ENCODE data around the gene MICALL2. TPM values are rescaled to one million over a fixed set of nuclear protein-coding genes. Genes with fewer than 3 reads are reported as not detected.

MICALL2 gene
- total RNA-seq, 1 donor from 2014 or later: 8.3 TPM

DNA sequence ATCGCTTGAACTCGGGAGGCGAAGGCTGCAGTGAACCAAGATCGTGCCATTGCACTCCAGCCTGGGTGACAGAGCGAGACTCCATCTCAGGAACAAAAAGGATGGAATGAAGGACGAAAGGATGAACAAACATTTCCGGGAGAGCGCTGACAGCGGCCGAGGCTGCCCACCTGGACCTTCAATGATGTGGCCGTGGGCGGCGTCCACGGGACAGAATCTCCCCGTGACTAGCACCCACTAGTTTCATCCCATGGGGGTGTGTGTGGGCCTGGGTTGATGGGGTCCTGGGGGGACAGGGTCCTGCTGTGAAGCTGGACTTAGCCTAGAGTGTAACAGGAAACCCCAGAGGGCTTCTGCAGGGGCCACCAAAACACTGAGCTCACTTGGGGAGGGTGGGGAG lies 32.8 kb downstream of the MICALL2 start:
- H3K9me3 ChIP-seq (replicated peaks): no peaks in the 10 kb centered on the region
- TF ChIP-seq, protein P1, sequence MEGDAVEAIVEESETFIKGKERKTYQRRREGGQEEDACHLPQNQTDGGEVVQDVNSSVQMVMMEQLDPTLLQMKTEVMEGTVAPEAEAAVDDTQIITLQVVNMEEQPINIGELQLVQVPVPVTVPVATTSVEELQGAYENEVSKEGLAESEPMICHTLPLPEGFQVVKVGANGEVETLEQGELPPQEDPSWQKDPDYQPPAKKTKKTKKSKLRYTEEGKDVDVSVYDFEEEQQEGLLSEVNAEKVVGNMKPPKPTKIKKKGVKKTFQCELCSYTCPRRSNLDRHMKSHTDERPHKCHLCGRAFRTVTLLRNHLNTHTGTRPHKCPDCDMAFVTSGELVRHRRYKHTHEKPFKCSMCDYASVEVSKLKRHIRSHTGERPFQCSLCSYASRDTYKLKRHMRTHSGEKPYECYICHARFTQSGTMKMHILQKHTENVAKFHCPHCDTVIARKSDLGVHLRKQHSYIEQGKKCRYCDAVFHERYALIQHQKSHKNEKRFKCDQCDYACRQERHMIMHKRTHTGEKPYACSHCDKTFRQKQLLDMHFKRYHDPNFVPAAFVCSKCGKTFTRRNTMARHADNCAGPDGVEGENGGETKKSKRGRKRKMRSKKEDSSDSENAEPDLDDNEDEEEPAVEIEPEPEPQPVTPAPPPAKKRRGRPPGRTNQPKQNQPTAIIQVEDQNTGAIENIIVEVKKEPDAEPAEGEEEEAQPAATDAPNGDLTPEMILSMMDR (IDR thresholded peaks at IDR 0.05; ENCODE audit: borderline replicate concordance): no peak
- H3K4me3 ChIP-seq: no peak overlapping the region
- intact Hi-C loops (cut with micrococcal nuclease): no loop called here
- no peak overlapping the region for H3K27ac ChIP-seq (replicated peaks)
- H3K36me3 ChIP-seq: no peaks in the 10 kb centered on the region
- no peak for DNase-seq
- no peaks in the 10 kb centered on the region for H3K4me1 ChIP-seq
- H3K27me3 ChIP-seq (ENCODE audit: low read depth): peaks cover 94% of the 10 kb centered on the region

DNA sequence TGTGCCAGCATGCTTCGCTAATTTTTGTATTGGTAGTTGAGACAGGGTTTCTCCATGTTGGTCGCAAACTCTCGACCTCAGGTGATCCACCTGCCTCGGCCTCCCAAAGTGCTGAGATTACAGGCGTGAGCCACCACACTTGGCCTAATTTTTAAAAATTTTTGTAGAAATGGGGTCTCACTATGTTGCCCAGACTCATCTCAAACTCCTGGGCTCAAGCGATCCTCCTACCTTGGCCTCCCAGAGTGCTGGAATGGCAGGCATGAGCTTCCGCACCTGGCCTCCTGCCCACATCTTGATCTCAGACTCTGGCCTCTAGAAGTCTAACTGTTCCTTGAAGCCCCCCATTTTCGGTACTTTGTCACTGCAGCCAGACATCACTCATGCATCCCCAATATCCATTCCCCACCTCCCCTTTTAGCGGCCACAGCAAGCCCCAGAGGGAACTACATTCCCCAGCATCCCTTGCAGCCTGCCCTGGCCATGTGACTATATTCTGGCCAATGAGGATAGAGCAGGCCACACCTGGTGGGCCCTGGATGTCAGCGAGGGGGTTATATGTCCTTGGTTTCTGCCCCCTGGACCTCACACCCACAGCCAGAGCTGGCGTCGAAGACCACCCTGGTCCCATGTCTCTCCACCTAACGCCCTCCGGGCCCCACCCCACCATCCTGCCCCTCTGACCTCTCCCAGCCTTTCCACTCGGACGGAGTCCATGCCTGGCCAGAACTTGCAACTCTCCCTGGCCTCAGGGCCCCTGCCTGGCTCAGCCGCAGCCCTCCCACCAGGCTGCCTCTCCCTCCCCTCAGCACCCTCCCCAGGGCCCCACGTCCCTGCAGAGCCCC lies 33.8 kb downstream of the MICALL2 start:
- no peak overlapping the region for H3K4me3 ChIP-seq
- H3K27me3 ChIP-seq (ENCODE audit: low read depth): peaks cover 94% of the 10 kb centered on the region
- TF ChIP-seq, protein P1 (IDR thresholded peaks at IDR 0.05; ENCODE audit: borderline replicate concordance): no peak
- no peak overlapping the region for H3K27ac ChIP-seq (replicated peaks)
- H3K4me1 ChIP-seq: no peaks in the 10 kb centered on the region
- intact Hi-C loops (cut with micrococcal nuclease): no loop called here
- H3K9me3 ChIP-seq (replicated peaks): no peaks in the 10 kb centered on the region
- DNase-seq: no peak
- no peaks in the 10 kb centered on the region for H3K36me3 ChIP-seq

DNA sequence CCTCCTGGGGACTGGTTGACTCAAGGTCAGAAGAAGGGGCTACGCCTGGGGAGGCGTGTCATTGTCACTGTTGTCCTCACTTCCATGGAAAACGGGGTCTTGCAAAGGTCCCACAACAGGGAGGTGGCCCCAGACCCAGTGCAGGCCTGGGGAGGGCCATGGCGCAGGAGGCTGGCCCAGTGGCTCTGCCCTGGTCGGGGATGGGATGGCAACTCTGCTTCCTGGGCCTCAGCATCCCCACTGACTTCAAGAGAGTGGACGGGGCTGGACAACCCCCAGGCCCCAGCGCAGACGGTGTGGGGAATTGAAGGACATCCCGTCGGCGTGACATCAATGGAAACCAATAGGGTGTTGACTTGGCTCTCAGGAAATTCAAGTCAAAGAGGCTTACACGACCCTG lies 35.2 kb downstream of the MICALL2 start:
- no peak overlapping the region for H3K27ac ChIP-seq (replicated peaks)
- no peak for DNase-seq
- intact Hi-C loops (cut with micrococcal nuclease): no loop called here
- H3K4me3 ChIP-seq: no peak overlapping the region
- H3K4me1 ChIP-seq: no peaks in the 10 kb centered on the region
- H3K36me3 ChIP-seq: no peaks in the 10 kb centered on the region
- H3K27me3 ChIP-seq (ENCODE audit: low read depth): peaks cover 94% of the 10 kb centered on the region
- H3K9me3 ChIP-seq (replicated peaks): no peaks in the 10 kb centered on the region
- TF ChIP-seq, protein P1 (IDR thresholded peaks at IDR 0.05; ENCODE audit: borderline replicate concordance): no peak

DNA sequence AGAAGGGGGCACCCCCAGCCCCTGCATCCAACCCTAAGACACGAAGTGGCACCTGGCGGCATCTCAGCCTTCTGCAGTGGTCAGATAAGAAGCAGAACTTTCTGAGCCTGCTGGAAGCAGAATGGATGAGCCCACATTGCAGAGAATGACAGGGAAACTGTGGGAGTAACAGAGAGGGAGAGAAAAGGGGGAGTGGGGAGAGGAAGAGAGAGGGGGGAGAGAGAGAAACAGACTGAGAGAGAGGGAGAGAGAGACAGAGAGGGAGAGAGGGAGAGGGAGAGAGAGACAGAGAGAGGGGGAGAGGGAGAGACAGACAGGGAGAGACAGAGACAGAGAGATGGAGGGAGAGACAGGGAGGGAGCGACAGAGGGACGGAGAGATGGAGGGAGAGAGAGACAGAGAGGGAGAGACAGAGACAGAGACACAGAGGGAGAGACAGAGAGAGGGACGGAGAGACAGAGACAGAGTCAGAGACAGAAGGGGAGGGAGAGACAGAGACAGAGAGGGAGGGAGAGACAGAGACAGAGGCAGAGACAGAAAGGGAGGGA lies 35.9 kb downstream of the MICALL2 start:
- H3K4me3 ChIP-seq: no peak overlapping the region
- intact Hi-C loops (cut with micrococcal nuclease): no loop called here
- no peak for DNase-seq
- no peaks in the 10 kb centered on the region for H3K36me3 ChIP-seq
- TF ChIP-seq, protein P1 (IDR thresholded peaks at IDR 0.05; ENCODE audit: borderline replicate concordance): no peak
- peaks cover 94% of the 10 kb centered on the region for H3K27me3 ChIP-seq (ENCODE audit: low read depth)
- H3K9me3 ChIP-seq (replicated peaks): no peaks in the 10 kb centered on the region
- H3K27ac ChIP-seq (replicated peaks): no peak overlapping the region
- no peaks in the 10 kb centered on the region for H3K4me1 ChIP-seq

GRCh38 chr7:1422512-1423263 lies 36.6 kb downstream of the MICALL2 start:
- TF ChIP-seq, protein P1 (IDR thresholded peaks at IDR 0.05; ENCODE audit: borderline replicate concordance): no peak
- Histone ChIP-seq H3K27ac (replicated peaks) (no peak overlapping the region), H3K9me3 (replicated peaks) (no peaks in the 10 kb centered on the region), H3K4me1 (no peaks in the 10 kb centered on the region), H3K4me3 (no peak overlapping the region), H3K27me3 (ENCODE audit: low read depth) (peaks cover 94% of the 10 kb centered on the region), H3K36me3 (no peaks in the 10 kb centered on the region)
- intact Hi-C loops (cut with micrococcal nuclease): no loop called here
- no peak for DNase-seq
